HepG2 (cell line): Measurements from ENCODE around the gene SEC61B. TPM values are rescaled to one million over a fixed set of nuclear protein-coding genes. Genes with fewer than 3 reads are reported as not detected.

Experiments
- ARNTL ChIP-seq: sonication (generic); formaldehyde crosslinking; IDR thresholded peaks from 2 replicates; pipeline ENCODE4 v1.4.0; 2020; ENCODE audit warnings: mild to moderate bottlenecking, missing genetic modification reagents
- DMAP1 ChIP-seq: IDR thresholded peaks from 2 replicates; pipeline ENCODE4 v1.6.1; 2016
- EP300 ChIP-seq, 3 experiments: sonication (generic) in 1 of 3; formaldehyde crosslinking in 1 of 3; IDR thresholded peaks; 2 replicates each; pipeline versions ENCODE4 v1.5.1 to v1.6.1; 2011 to 2020; ENCODE audit warnings: low read depth in 2 of 3, low read length in 2 of 3, borderline replicate concordance in 1 of 3, improper control_type of control experiment in 1 of 3, mild to moderate bottlenecking in 1 of 3, missing genetic modification reagents in 1 of 3, moderate library complexity in 1 of 3
- FOXC1 ChIP-seq: sonication (generic); formaldehyde crosslinking; IDR thresholded peaks from 2 replicates; pipeline ENCODE4 v1.8.0; 2022; ENCODE audit warnings: mild to moderate bottlenecking, missing genetic modification reagents, borderline replicate concordance
- GFI1 ChIP-seq: sonication (generic); formaldehyde crosslinking; IDR thresholded peaks from 2 replicates; pipeline ENCODE4 v1.5.0; 2020; ENCODE audit warnings: missing genetic modification reagents, mild to moderate bottlenecking, borderline replicate concordance
- GMEB1 ChIP-seq: sonication (generic); formaldehyde crosslinking; IDR thresholded peaks from 2 replicates; pipeline ENCODE4 v1.5.1; 2020; ENCODE audit warnings: missing genetic modification reagents, mild to moderate bottlenecking, borderline replicate concordance
- HMG20A ChIP-seq: IDR thresholded peaks from 2 replicates; pipeline ENCODE4 v1.6.1; 2016; ENCODE audit warnings: borderline replicate concordance
- HMGXB3 ChIP-seq: sonication (generic); formaldehyde crosslinking; IDR thresholded peaks from 2 replicates; pipeline ENCODE4 v1.4.0; 2020; ENCODE audit warnings: missing genetic modification reagents, borderline replicate concordance
- HOXA3 ChIP-seq: sonication (generic); formaldehyde crosslinking; IDR thresholded peaks from 2 replicates; pipeline ENCODE4 v1.5.0; 2020; ENCODE audit warnings: missing genetic modification reagents
- IRF2 ChIP-seq: IDR thresholded peaks from 2 replicates; pipeline ENCODE4 v1.6.1; 2018; ENCODE audit warnings: missing genetic modification reagents, missing compliant biosample characterization
- LCORL ChIP-seq, 2 experiments: fragments of 450-650 bp in 1 of 2; sonication (generic) in 1 of 2; formaldehyde crosslinking in 1 of 2; IDR thresholded peaks; 2 replicates each; pipeline versions ENCODE4 v1.5.0 to v1.6.1; 2017 to 2020; ENCODE audit warnings: antibody characterized with exemption in 1 of 2, missing genetic modification reagents in 1 of 2
- MAZ ChIP-seq, 2 experiments: sonication (generic) in 1 of 2; formaldehyde crosslinking in 1 of 2; IDR thresholded peaks; 2 replicates each; pipeline versions ENCODE4 v1.5.0 to v1.6.1; 2012 to 2020; ENCODE audit warnings: low read depth in 2 of 2, mild to moderate bottlenecking in 2 of 2, borderline replicate concordance in 1 of 2, improper control_type of control experiment in 1 of 2, low read length in 1 of 2, missing genetic modification reagents in 1 of 2, moderate library complexity in 1 of 2
- MIER2 ChIP-seq: IDR thresholded peaks from 2 replicates; pipeline ENCODE4 v1.6.1; 2016; ENCODE audit warnings: missing biosample characterization, missing genetic modification reagents
- MLX ChIP-seq: IDR thresholded peaks from 2 replicates; pipeline ENCODE4 v1.6.1; 2016
- NR1H2 ChIP-seq: sonication (generic); formaldehyde crosslinking; IDR thresholded peaks from 2 replicates; pipeline ENCODE4 v1.8.1; 2022; ENCODE audit warnings: low read depth, missing genetic modification reagents, borderline replicate concordance
- TGIF2 ChIP-seq: IDR thresholded peaks from 2 replicates; pipeline ENCODE4 v1.6.1; 2016; ENCODE audit warnings: control low read depth, missing compliant biosample characterization
- THAP11 ChIP-seq: IDR thresholded peaks from 2 replicates; pipeline ENCODE4 v1.6.1; 2016; ENCODE audit warnings: missing biosample characterization, missing genetic modification reagents
- XRCC5 ChIP-seq: fragments of 200-400 bp; formaldehyde crosslinking; optimal IDR thresholded peaks from 2 replicates; pipeline ENCODE3; 2017; ENCODE audit warnings: mild to moderate bottlenecking, low read length
- ZBTB7B ChIP-seq: sonication (generic); formaldehyde crosslinking; IDR thresholded peaks from 2 replicates; pipeline ENCODE4 v1.4.0; 2020; ENCODE audit warnings: missing genetic modification reagents
- ZNF331 ChIP-seq: sonication (generic); formaldehyde crosslinking; IDR thresholded peaks from 2 replicates; pipeline ENCODE4 v1.4.0; 2020; ENCODE audit warnings: missing genetic modification reagents
- ZNF383 ChIP-seq: sonication (generic); formaldehyde crosslinking; IDR thresholded peaks from 2 replicates; pipeline ENCODE4 v1.4.0; 2020; ENCODE audit warnings: missing genetic modification reagents, mild to moderate bottlenecking, borderline replicate concordance
- ZNF605 ChIP-seq: sonication (generic); formaldehyde crosslinking; IDR thresholded peaks from 2 replicates; pipeline ENCODE4 v1.8.0; 2022; ENCODE audit warnings: mild to moderate bottlenecking, missing genetic modification reagents
- polyA plus RNA-seq, 8 experiments: library from polyadenylated mRNA; depleted of rRNA in 3 of 8; stranded (reverse) in 7 of 8; unstranded in 1 of 8; fragments of >200 nt; fragmentation: Illumina TruSeq in 4 of 8; extraction: Trizol in 4 of 8; gene quantifications; 2 replicates each; pipeline versions ENCODE4 v1.2.1 to v1.2.3, GENCODE V29; 2011 to 2016; ENCODE audit warnings: low read depth in 4 of 8, missing spikeins in 1 of 8, mixed read lengths in 1 of 8; ENCODE audit not compliant: insufficient read depth in 1 of 8
- total RNA-seq, 5 experiments: library from RNA; depleted of rRNA; stranded (reverse); fragments of >200 nt; fragmentation: Illumina TruSeq; extraction: Trizol; gene quantifications; 2 replicates each; pipeline ENCODE4 v1.2.3, GENCODE V29; 2016; ENCODE audit warnings: low read depth in 1 of 5

The SEC61B gene
- total and polyA plus RNA-seq, 2 of the 13 experiments (the other 11 are each of a cell fraction or from before 2014, with no cell fraction given), result 191 to 368 TPM

- TF ChIP-seq ZBTB7B (peak; percentile 67; the same call in 1 of the 2 replicates), GFI1 (CRISPR knock-in tag) (peak; percentile 75; the same call in 1 of the 2 replicates), TGIF2 (CRISPR knock-in tag) (0 out of 2 replicates have a peak, but pooled peaks have one; percentile 42), THAP11 (CRISPR knock-in tag) (peak; percentile 47; the same call in 1 of the 2 replicates), HOXA3 (CRISPR knock-in tag) (peak; percentile 56; the same call in 1 of the 2 replicates), ZNF331 (peak; percentile 85; the same call in 1 of the 2 replicates), XRCC5 (peak; percentile 72), ZNF605 (CRISPR knock-in tag) (0 out of 2 replicates have a peak, but pooled peaks have one; percentile 45), FOXC1 (CRISPR knock-in tag) (peak; percentile 59; the same call in 1 of the 2 replicates), LCORL (IDR thresholded peaks at IDR 0.05) (no peak), LCORL (CRISPR knock-in tag; IDR thresholded peaks at IDR 0.05) (0 out of 2 replicates have a peak, but pooled peaks have one; percentile 20), HMGXB3 (CRISPR knock-in tag) (peak; percentile 32; the same call in 1 of the 2 replicates), MAZ (IDR thresholded peaks at IDR 0.05; ENCODE audit: borderline replicate concordance, low read depth, low read length) (0 out of 2 replicates have a peak, but pooled peaks have one; percentile 27), MAZ (CRISPR knock-in tag; IDR thresholded peaks at IDR 0.05; ENCODE audit: low read depth) (no peak), MIER2 (CRISPR knock-in tag) (peak; percentile 40; the same call in 1 of the 2 replicates), NR1H2 (CRISPR knock-in tag) (no peak), ARNTL (CRISPR knock-in tag) (peak; percentile 93), EP300 (IDR thresholded peaks at IDR 0.05; ENCODE audit: low read depth in 2 of 2, low read length in 2 of 2) (peak in 1 of 2 experiments; percentile 28; a peak in 1 of 4 replicates), EP300 (CRISPR knock-in tag; IDR thresholded peaks at IDR 0.05; ENCODE audit: borderline replicate concordance) (no peak), ZNF383 (CRISPR knock-in tag) (no peak), HMG20A (CRISPR knock-in tag) (peak; percentile 44; the same call in 1 of the 2 replicates), DMAP1 (CRISPR knock-in tag) (peak; percentile 64), IRF2 (0 out of 2 replicates have a peak, but pooled peaks have one; percentile 51), MLX (CRISPR knock-in tag) (peak; percentile 86), GMEB1 (CRISPR knock-in tag) (peak; percentile 44; the same call in 1 of the 2 replicates)
These were observed 44.4 kb downstream of the SEC61B start (continued) for GRCh38 chr9:99266255-99267023.
